Stimulated activated CD4-positive, alpha-beta T cell treated with anti-CD3 and anti-CD28 coated beads, TNF-alpha, amount 100 ng/mL, for 1 hour (primary cell): ENCODE results near the gene ATG101.

Source experiments
- DNase-seq, 3 donors: peaks; one replicate each; pipeline ENCODE4 v3.0.0-alpha.2; 2020; ENCODE audit warnings: low read depth in 3 of 3, low spot score in 1 of 3

Gene ATG101

GRCh38 chr12:52076811-52077210, 7.0 kb downstream of the ATG101 start:
- DNase-seq = no peak

- DNase-seq = no peak
Measured at GRCh38 chr12:52078276-52078675, 8.5 kb downstream of the ATG101 start.

- no peak for DNase-seq
Measured at GRCh38 chr12:52079576-52080402, 10.0 kb downstream of the ATG101 start, which contains the start of gene SMIM41. Gene SMIM41 (plus strand): TSS chr12:52079704. CDS start chr12:52079780, 76 bp downstream.

GRCh38 chr12:52080403-52081251, 10.8 kb downstream of the ATG101 start:
- DNase-seq = no peak

GRCh38 chr12:52081263-52081733, 11.5 kb downstream of the ATG101 start:
- DNase-seq = no peak

GRCh38 chr12:52082026-52082668, 12.4 kb downstream of the ATG101 start:
- no peak for DNase-seq

- DNase-seq = no peak
Measured at GRCh38 chr12:52082669-52082987, 12.8 kb downstream of the ATG101 start.

- DNase-seq = peak in 1 of 3 donors; percentile 59
Measured at GRCh38 chr12:52082988-52083637, 13.3 kb downstream of the ATG101 start.

GRCh38 chr12:52083638-52083996, 13.8 kb downstream of the ATG101 start:
- no peak for DNase-seq

GRCh38 chr12:52084491-52085231, 14.9 kb downstream of the ATG101 start:
- DNase-seq = no peak

GRCh38 chr12:52085682-52086180, 16.0 kb downstream of the ATG101 start:
- no peak for DNase-seq

- DNase-seq = no peak
Measured at GRCh38 chr12:52086366-52086765, 16.6 kb downstream of the ATG101 start.

GRCh38 chr12:52086944-52087835, 17.4 kb downstream of the ATG101 start:
- DNase-seq = no peak

- DNase-seq = no peak
Measured at GRCh38 chr12:52087961-52088820, 18.4 kb downstream of the ATG101 start.

- no peak for DNase-seq
Measured at GRCh38 chr12:52089491-52089890, 19.7 kb downstream of the ATG101 start.

GRCh38 chr12:52090291-52090690, 20.5 kb downstream of the ATG101 start:
- no peak for DNase-seq

GRCh38 chr12:52091061-52091460, 21.3 kb downstream of the ATG101 start:
- DNase-seq = no peak

- no peak for DNase-seq
Measured at GRCh38 chr12:52091869-52092268, 22.1 kb downstream of the ATG101 start.
